Sigmoid colon (tissue), 4 donors: Measurements from ENCODE around the gene CAMTA1.

Experiments used
- POLR2A ChIP-seq, 2 donors: fragments of 450-650 bp; IDR thresholded peaks; one replicate each; pipeline ENCODE4 v1.6.1; 2016; ENCODE audit warnings: antibody characterized with exemption in 2 of 2, mild to moderate bottlenecking in 2 of 2, moderate library complexity in 2 of 2
- POLR2AphosphoS5 ChIP-seq, 4 donors: sonication (generic); formaldehyde crosslinking; IDR thresholded peaks; one replicate each; pipeline ENCODE4 v1.6.1; 2017; ENCODE audit warnings: antibody characterized with exemption in 4 of 4
- TF ChIP-seq, protein P1 (sequence below), 4 experiments: fragments of 450-650 bp in 3 of 4; fragments of 200-600 bp in 1 of 4; IDR thresholded peaks; one replicate each; pipeline ENCODE4 v1.5.1; 2016 to 2019; ENCODE audit warnings: antibody characterized with exemption in 4 of 4, mild to moderate bottlenecking in 3 of 4, moderate library complexity in 2 of 4

DNA sequence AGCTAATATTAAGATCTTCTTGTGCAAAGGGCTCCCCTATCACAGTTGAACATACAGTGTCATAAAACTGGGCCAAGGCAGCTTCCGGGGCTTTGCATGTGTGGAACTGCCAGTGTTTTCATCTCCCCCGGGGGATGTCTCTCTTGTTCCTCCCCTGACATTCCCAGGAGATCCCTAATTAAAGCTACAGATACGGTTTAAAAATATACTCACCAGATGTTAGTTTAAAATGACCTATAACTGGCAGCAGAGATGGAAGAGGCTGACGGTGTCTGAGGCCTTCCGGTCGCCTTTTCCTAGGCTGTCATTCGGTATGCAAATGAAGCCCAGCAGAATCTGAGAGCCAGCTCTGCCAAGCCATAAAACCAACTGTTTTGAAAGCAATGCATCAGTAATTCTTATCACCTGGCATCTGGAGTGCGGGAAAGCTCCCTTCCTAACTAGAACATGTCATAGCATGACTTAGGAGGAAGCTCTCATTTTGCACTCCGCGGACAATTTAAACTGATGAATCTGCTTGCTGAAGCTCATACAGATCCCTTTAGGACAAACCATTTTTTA lies 549.3 kb downstream of the CAMTA1 start:
- TF ChIP-seq, protein P1, sequence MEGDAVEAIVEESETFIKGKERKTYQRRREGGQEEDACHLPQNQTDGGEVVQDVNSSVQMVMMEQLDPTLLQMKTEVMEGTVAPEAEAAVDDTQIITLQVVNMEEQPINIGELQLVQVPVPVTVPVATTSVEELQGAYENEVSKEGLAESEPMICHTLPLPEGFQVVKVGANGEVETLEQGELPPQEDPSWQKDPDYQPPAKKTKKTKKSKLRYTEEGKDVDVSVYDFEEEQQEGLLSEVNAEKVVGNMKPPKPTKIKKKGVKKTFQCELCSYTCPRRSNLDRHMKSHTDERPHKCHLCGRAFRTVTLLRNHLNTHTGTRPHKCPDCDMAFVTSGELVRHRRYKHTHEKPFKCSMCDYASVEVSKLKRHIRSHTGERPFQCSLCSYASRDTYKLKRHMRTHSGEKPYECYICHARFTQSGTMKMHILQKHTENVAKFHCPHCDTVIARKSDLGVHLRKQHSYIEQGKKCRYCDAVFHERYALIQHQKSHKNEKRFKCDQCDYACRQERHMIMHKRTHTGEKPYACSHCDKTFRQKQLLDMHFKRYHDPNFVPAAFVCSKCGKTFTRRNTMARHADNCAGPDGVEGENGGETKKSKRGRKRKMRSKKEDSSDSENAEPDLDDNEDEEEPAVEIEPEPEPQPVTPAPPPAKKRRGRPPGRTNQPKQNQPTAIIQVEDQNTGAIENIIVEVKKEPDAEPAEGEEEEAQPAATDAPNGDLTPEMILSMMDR (IDR thresholded peaks at IDR 0.05) = no peak
- TF ChIP-seq POLR2A (IDR thresholded peaks at IDR 0.05) (no peak), POLR2AphosphoS5 (IDR thresholded peaks at IDR 0.05) (peak in 1 of 4 donors; percentile 8)
